IMR-90 (cell line): ENCODE data around the gene PLA2G12B.
"Not testable (repeated sequence)": the region's sequence is repeated elsewhere in the genome, so short reads cannot be mapped to it uniquely, and the experiment has no call there.

ENCODE experiments used
- BHLHE40 ChIP-seq: fragments of 150-350 bp; IDR thresholded peaks from 2 replicates; pipeline ENCODE4 v1.6.1; 2016; ENCODE audit warnings: mild to moderate bottlenecking, low read depth, low read length
- CEBPB ChIP-seq: IDR thresholded peaks from 2 replicates; pipeline ENCODE4 v1.6.1; 2012; ENCODE audit warnings: low read depth, low read length, improper control_type of control experiment
- CHD1 ChIP-seq: IDR thresholded peaks from 2 replicates; pipeline ENCODE4 v1.6.1; 2012; ENCODE audit warnings: low read depth, low read length, improper control_type of control experiment
- CTCF ChIP-seq: conservative IDR thresholded peaks from 2 replicates; pipeline ENCODE4 v1.5.1; 2012; ENCODE audit warnings: mild to moderate bottlenecking, low read depth, low read length, improper control_type of control experiment
- ELK1 ChIP-seq: fragments of 150-350 bp; IDR thresholded peaks from 2 replicates; pipeline ENCODE4 v1.6.1; 2016; ENCODE audit warnings: low read depth, mild to moderate bottlenecking, low read length, moderate library complexity, borderline replicate concordance
- FOS ChIP-seq: fragments of 150-350 bp; IDR thresholded peaks from 2 replicates; pipeline ENCODE4 v1.6.1; 2016; ENCODE audit warnings: low read depth, low read length
- MAFK ChIP-seq: IDR thresholded peaks from 2 replicates; pipeline ENCODE4 v1.6.1; 2012; ENCODE audit warnings: low read depth, low read length, improper control_type of control experiment
- NFE2L2 ChIP-seq: fragments of 150-350 bp; IDR thresholded peaks from 2 replicates; pipeline ENCODE4 v1.6.1; 2016; ENCODE audit warnings: low read depth, mild to moderate bottlenecking, low read length
- POLR2A ChIP-seq: IDR thresholded peaks from 2 replicates; pipeline ENCODE4 v1.6.1; 2012; ENCODE audit warnings: mild to moderate bottlenecking, low read depth, low read length
- RAD21 ChIP-seq: IDR thresholded peaks from 2 replicates; pipeline ENCODE4 v1.6.1; 2012; ENCODE audit warnings: low read length, improper control_type of control experiment
- RCOR1 ChIP-seq: IDR thresholded peaks from 2 replicates; pipeline ENCODE4 v1.6.1; 2012; ENCODE audit warnings: mild to moderate bottlenecking, low read length, improper control_type of control experiment; ENCODE audit not compliant: insufficient replicate concordance
- RFX5 ChIP-seq: IDR thresholded peaks from 2 replicates; pipeline ENCODE4 v1.8.0; 2012; ENCODE audit warnings: low read depth, mild to moderate bottlenecking, low read length, moderate library complexity
- SMC3 ChIP-seq: fragments of 150-350 bp; IDR thresholded peaks from 2 replicates; pipeline ENCODE4 v1.6.1; 2016; ENCODE audit warnings: low read depth, mild to moderate bottlenecking, antibody characterized with exemption, low read length, moderate library complexity

GRCh38 chr10:72989771-72990170 lies 35.2 kb upstream of the PLA2G12B start:
- not testable (repeated sequence) for TF ChIP-seq CTCF, FOS, POLR2A, RFX5, RAD21, NFE2L2, CEBPB, BHLHE40, SMC3, ELK1, RCOR1, CHD1, MAFK
